ENCODE data around the gene YY2. TPM values are rescaled to one million over a fixed set of nuclear protein-coding genes. Genes with fewer than 3 reads are reported as not detected.

Gene YY2
- total RNA-seq = 1 to 10 TPM; 1.2 to 3.1 (median 2.4) TPM
- 1 to 10 TPM; 1.1 to 2.0 TPM for polyA plus RNA-seq
- long read RNA-seq, donor 1, partial matches to known transcripts = 0 of 2 reads
- long read RNA-seq, donor 1, other reads (novel, unspliced or antisense) = 0 of 2 reads
- long read RNA-seq, donor 2, transcript YY2-201 (1 exons, 2,741 nt) = major isoform, 13 of 13 reads
- long read RNA-seq, donor 2, partial matches to known transcripts = 0 of 13 reads
- long read RNA-seq, donor 2, other reads (novel, unspliced or antisense) = 0 of 13 reads
- long read RNA-seq, donor 3 = 0 reads

DNA sequence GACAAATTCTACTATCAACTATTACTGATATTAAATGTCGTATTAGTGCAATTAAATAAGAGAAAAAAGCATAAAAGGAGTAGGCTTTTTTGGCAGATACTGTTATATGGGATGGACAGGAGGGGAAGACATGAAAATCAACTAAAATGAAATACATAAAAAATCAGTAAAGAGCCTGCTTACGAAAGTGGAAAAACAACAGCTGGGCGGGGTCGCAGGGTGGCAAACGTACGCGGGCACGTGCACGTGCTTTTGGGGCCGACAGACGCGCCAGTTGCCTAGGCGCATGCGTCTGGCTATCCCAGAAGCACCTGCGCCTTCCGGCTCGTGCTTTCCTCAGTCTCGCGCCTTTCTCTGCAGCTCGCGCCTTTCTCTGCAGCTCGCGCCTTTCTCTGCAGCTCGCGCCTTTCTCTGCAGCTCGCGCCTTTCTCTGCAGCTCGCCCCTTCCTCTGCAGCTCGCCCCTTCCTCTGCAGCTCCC, at the start of gene YY2:
YY2 (plus strand) TSS at position 51 of the 479 bp plus-strand sequence. CDS start 498 bp downstream, outside the sequence.
- 83 to 86% (median 85%) methylated on average over 29 of the region's 29 CpGs for WGBS, 3 donors
- H3K4me3 ChIP-seq = no peak within 1 kb of the TSS
- DNase-seq = no peak
- no peaks in the 10 kb centered on the region for H3K36me3 ChIP-seq
- H3K27me3 ChIP-seq = no peaks in the 10 kb centered on the region
- no peaks in the 10 kb centered on the region for H3K9me3 ChIP-seq
- TF ChIP-seq POLR2A (IDR thresholded peaks at IDR 0.05) = no peak
- no peak for TF ChIP-seq EP300 (IDR thresholded peaks at IDR 0.05)
- TF ChIP-seq, protein P1, sequence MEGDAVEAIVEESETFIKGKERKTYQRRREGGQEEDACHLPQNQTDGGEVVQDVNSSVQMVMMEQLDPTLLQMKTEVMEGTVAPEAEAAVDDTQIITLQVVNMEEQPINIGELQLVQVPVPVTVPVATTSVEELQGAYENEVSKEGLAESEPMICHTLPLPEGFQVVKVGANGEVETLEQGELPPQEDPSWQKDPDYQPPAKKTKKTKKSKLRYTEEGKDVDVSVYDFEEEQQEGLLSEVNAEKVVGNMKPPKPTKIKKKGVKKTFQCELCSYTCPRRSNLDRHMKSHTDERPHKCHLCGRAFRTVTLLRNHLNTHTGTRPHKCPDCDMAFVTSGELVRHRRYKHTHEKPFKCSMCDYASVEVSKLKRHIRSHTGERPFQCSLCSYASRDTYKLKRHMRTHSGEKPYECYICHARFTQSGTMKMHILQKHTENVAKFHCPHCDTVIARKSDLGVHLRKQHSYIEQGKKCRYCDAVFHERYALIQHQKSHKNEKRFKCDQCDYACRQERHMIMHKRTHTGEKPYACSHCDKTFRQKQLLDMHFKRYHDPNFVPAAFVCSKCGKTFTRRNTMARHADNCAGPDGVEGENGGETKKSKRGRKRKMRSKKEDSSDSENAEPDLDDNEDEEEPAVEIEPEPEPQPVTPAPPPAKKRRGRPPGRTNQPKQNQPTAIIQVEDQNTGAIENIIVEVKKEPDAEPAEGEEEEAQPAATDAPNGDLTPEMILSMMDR (IDR thresholded peaks at IDR 0.05) = no peak
- H3K27ac ChIP-seq = no peak within 1 kb of the TSS
- no peaks in the 10 kb centered on the region for H3K4me1 ChIP-seq (ENCODE audit: insufficient read depth)
- intact Hi-C loops (cut with DNase I) = no loop called here

DNA sequence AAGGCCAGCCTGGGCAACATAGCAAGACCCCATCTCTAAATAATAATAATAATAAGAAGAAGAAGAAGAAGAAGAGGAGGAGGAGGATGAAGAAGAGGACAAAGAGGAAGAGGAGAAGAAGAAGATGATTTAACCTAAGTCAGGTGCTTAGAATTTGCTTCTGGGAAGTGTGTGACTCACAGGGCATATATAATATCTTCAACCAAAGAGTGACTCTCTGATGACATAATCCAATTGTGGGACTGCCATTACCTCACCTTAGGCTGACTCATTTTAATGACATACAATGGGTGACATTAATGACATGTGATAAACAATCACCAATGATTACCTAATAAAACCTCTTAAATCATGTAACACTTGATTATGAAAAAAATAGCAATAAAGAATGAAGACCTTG, 49.1 kb upstream of the YY2 start:
- H3K27me3 ChIP-seq = no peaks in the 10 kb centered on the region
- no peaks in the 10 kb centered on the region for H3K36me3 ChIP-seq
- H3K4me1 ChIP-seq (ENCODE audit: insufficient read depth) = no peaks in the 10 kb centered on the region
- no peak for DNase-seq
- H3K9me3 ChIP-seq = no peaks in the 10 kb centered on the region
- no peak for TF ChIP-seq POLR2A (IDR thresholded peaks at IDR 0.05)
- TF ChIP-seq, protein P1 (IDR thresholded peaks at IDR 0.05) = no peak
- no peak for TF ChIP-seq EP300 (IDR thresholded peaks at IDR 0.05)
- H3K27ac ChIP-seq = no peak overlapping the region
- intact Hi-C loops (cut with DNase I) = no loop called here
- no peak overlapping the region for H3K4me3 ChIP-seq

DNA sequence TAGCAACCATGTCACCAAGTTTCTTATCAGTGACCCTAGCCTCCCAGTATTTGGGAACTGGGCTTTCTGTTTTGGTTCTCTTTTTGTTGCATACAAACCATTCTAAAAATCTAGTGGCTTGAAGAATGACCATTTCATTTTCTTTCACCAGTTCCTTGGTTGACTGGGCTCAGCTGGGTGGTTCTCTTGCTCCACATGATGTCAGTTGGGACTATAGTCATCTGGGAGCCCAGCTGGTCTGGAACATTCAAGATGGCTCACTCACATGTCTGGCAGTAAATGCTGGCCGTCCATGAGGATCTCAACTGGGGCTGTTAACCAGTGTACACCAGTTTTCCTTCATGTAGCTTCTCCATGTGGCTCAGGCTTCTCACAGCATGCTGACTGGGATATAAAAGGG, 44.0 kb upstream of the YY2 start:
- Histone ChIP-seq H3K9me3 (no peaks in the 10 kb centered on the region), H3K4me3 (no peak overlapping the region), H3K27me3 (no peaks in the 10 kb centered on the region), H3K27ac (no peak overlapping the region), H3K4me1 (ENCODE audit: insufficient read depth) (no peaks in the 10 kb centered on the region), H3K36me3 (no peaks in the 10 kb centered on the region)
- intact Hi-C loops (cut with DNase I) = no loop called here
- TF ChIP-seq, protein P1 (IDR thresholded peaks at IDR 0.05) = no peak
- no peak for TF ChIP-seq EP300 (IDR thresholded peaks at IDR 0.05)
- TF ChIP-seq POLR2A (IDR thresholded peaks at IDR 0.05) = no peak
- DNase-seq = no peak
- WGBS, 3 donors = 52 to 73% (median 57%) methylated on average over 1 of the region's 1 CpG

DNA sequence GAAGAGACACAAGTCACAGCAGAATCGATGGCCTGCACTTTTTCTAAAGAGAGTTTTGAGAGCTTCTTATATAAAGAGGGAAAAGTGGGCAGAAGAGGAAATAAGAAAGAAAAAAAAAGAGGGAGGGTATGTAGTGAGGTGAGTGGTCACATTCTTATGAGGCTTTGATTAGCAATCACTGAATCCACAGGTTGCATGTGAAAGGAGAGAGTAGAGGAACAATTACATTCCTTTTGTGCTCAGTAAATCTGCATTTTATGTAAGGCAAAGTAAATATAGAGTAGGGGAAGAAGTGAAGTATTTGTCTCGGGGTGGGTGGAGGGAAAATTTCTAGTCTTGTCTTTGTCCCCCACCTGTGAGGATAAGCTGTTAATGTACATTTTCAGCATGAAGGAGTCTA, 43.2 kb upstream of the YY2 start:
- H3K9me3 ChIP-seq = no peaks in the 10 kb centered on the region
- no peaks in the 10 kb centered on the region for H3K27me3 ChIP-seq
- intact Hi-C loops (cut with DNase I) = no loop called here
- no peaks in the 10 kb centered on the region for H3K36me3 ChIP-seq
- no peak for DNase-seq
- no peaks in the 10 kb centered on the region for H3K4me1 ChIP-seq (ENCODE audit: insufficient read depth)
- TF ChIP-seq, protein P1 (IDR thresholded peaks at IDR 0.05) = no peak
- TF ChIP-seq EP300 (IDR thresholded peaks at IDR 0.05) (no peak), POLR2A (IDR thresholded peaks at IDR 0.05) (no peak)
- WGBS, 3 donors = 66 to 75% (median 70%) methylated on average over 2 of the region's 2 CpGs
- no peak overlapping the region for H3K4me3 ChIP-seq
- no peak overlapping the region for H3K27ac ChIP-seq

Measured in ovary (tissue), 10 donors.